GM10847 (cell line): Measurements from ENCODE around the gene STOML1.
A peak's percentile ranks its signal among the peaks of the same experiment; 100 is the strongest.

Experiments
- POLR2A ChIP-seq: IDR thresholded peaks from 2 replicates; pipeline ENCODE4 v1.6.1; 2011; ENCODE audit not compliant: insufficient read length; ENCODE audit errors: extremely low read depth

The STOML1 gene

GRCh38 chr15:73996267-73996666, 4.2 kb upstream of the STOML1 start:
- no peak for TF ChIP-seq POLR2A

GRCh38 chr15:73994912-73995622, 3.0 kb upstream of the STOML1 start:
- TF ChIP-seq POLR2A = no peak

GRCh38 chr15:73994413-73994883, 2.4 kb upstream of the STOML1 start, which contains the start of gene PML:
Gene PML (plus strand): TSS chr15:73994716. CDS start chr15:73994813, 97 bp downstream.
- TF ChIP-seq POLR2A = peak; percentile 48

GRCh38 chr15:73993211-73993994, 1.3 kb upstream of the STOML1 start:
- TF ChIP-seq POLR2A = no peak

- no peak for TF ChIP-seq POLR2A
Observed at GRCh38 chr15:73992594-73992898, 451 bp upstream of the STOML1 start.

- TF ChIP-seq POLR2A = no peak
Observed at GRCh38 chr15:73991260-73991659, 835 bp downstream of the STOML1 start.

- no peak for TF ChIP-seq POLR2A
Observed at GRCh38 chr15:73990250-73991005, 1.7 kb downstream of the STOML1 start.

- no peak for TF ChIP-seq POLR2A
Observed at GRCh38 chr15:73989001-73989798, 2.9 kb downstream of the STOML1 start.

- no peak for TF ChIP-seq POLR2A
Observed at GRCh38 chr15:73988445-73988969, 3.6 kb downstream of the STOML1 start.

GRCh38 chr15:73987681-73988444, 4.2 kb downstream of the STOML1 start:
- TF ChIP-seq POLR2A = no peak

GRCh38 chr15:73987250-73987649, 4.8 kb downstream of the STOML1 start:
- TF ChIP-seq POLR2A = no peak

- no peak for TF ChIP-seq POLR2A
Observed at GRCh38 chr15:73986776-73987056, 5.4 kb downstream of the STOML1 start.

- TF ChIP-seq POLR2A = no peak
Observed at GRCh38 chr15:73986055-73986775, 5.9 kb downstream of the STOML1 start.

GRCh38 chr15:73985101-73985873, 6.8 kb downstream of the STOML1 start:
- TF ChIP-seq POLR2A = no peak
